ENCODE measurements around the gene CYFIP2. TPM values are rescaled to one million over a fixed set of nuclear protein-coding genes. Genes with fewer than 3 reads are reported as not detected.
A peak's percentile ranks its signal among the peaks of the same experiment; 100 is the strongest.

CYFIP2 gene
- total and polyA plus RNA-seq, 5 donors from 2014 or later, result 332 to 383 (median 357) TPM

- peaks cover 37% of the 10 kb centered on the region for H3K4me1 ChIP-seq (ENCODE audit: control insufficient read depth, insufficient read depth, low read length, poor library complexity, severe bottlenecking)
- peak; percentile 85 to 89 for ATAC-seq (ENCODE audit: low read depth in 2 of 2)
- Mint-ChIP-seq H3K4me1 (peaks cover 15 to 48% (median 38%) of the 10 kb centered on the region in 4 donors), H3K36me3 (peaks cover 46% of the 10 kb centered on the region), H3K27ac (peak overlapping the region; percentile 81 to 85 (median 83)), H3K4me3 (peak overlapping the region in 3 of 4 donors; percentile 17 to 43 (median 27)), H3K9me3 (no peaks in the 10 kb centered on the region), H3K27me3 (no peaks in the 10 kb centered on the region)
- no peak overlapping the region for H3K4me3 ChIP-seq (ENCODE audit: low read depth, low read length)
- H3K9me3 ChIP-seq (ENCODE audit: control insufficient read depth in 2 of 2, low read length in 2 of 2), result no peaks in the 10 kb centered on the region
- H3K27ac ChIP-seq (ENCODE audit: insufficient read depth, low read length, poor library complexity, severe bottlenecking), result peak overlapping the region; percentile 65
- peak; percentile 46 to 86 (median 66) for DNase-seq
- peaks cover 80% of the 10 kb centered on the region for H3K36me3 ChIP-seq (ENCODE audit: control insufficient read depth, insufficient read depth, low read length)
- no peaks in the 10 kb centered on the region for H3K27me3 ChIP-seq (ENCODE audit: control insufficient read depth, insufficient read depth, low read length)
Observed at GRCh38 chr5:157312492-157312891, 46.6 kb downstream of the CYFIP2 start.

GRCh38 chr5:157322581-157322980, 56.7 kb downstream of the CYFIP2 start:
- Histone ChIP-seq H3K4me3 (ENCODE audit: low read depth, low read length) (no peak overlapping the region), H3K4me1 (ENCODE audit: control insufficient read depth, insufficient read depth, low read length, poor library complexity, severe bottlenecking) (peaks cover 3% of the 10 kb centered on the region), H3K27me3 (ENCODE audit: control insufficient read depth, insufficient read depth, low read length) (no peaks in the 10 kb centered on the region), H3K27ac (ENCODE audit: insufficient read depth, low read length, poor library complexity, severe bottlenecking) (no peak overlapping the region), H3K36me3 (ENCODE audit: control insufficient read depth, insufficient read depth, low read length) (peaks cover 91% of the 10 kb centered on the region), H3K9me3 (ENCODE audit: control insufficient read depth in 2 of 2, low read length in 2 of 2) (no peaks in the 10 kb centered on the region)
- DNase-seq, result no peak
- ATAC-seq (ENCODE audit: low read depth in 2 of 2), result no peak
- H3K4me1 Mint-ChIP-seq, result peaks cover under 1 to 14% (median 12%) of the 10 kb centered on the region in 4 donors
- no peaks in the 10 kb centered on the region for H3K27me3 Mint-ChIP-seq
- no peaks in the 10 kb centered on the region for H3K9me3 Mint-ChIP-seq
- peak overlapping the region in 2 of 3 donors; percentile 32 to 43 for H3K27ac Mint-ChIP-seq
- peaks cover 65% of the 10 kb centered on the region for H3K36me3 Mint-ChIP-seq
- H3K4me3 Mint-ChIP-seq, result no peak overlapping the region

GRCh38 chr5:157323107-157323706, 57.3 kb downstream of the CYFIP2 start:
- H3K27me3 ChIP-seq (ENCODE audit: control insufficient read depth, insufficient read depth, low read length), result no peaks in the 10 kb centered on the region
- peaks cover 9% of the 10 kb centered on the region for H3K4me1 ChIP-seq (ENCODE audit: control insufficient read depth, insufficient read depth, low read length, poor library complexity, severe bottlenecking)
- H3K9me3 ChIP-seq (ENCODE audit: control insufficient read depth in 2 of 2, low read length in 2 of 2), result no peaks in the 10 kb centered on the region
- Mint-ChIP-seq H3K27me3 (no peaks in the 10 kb centered on the region), H3K27ac (peak overlapping the region in 2 of 3 donors; percentile 32 to 43), H3K4me3 (no peak overlapping the region), H3K36me3 (peaks cover 65% of the 10 kb centered on the region), H3K4me1 (peaks cover 5 to 20% (median 17%) of the 10 kb centered on the region in 4 donors), H3K9me3 (no peaks in the 10 kb centered on the region)
- ATAC-seq (ENCODE audit: low read depth in 2 of 2) (no peak), DNase-seq (no peak)
- H3K27ac ChIP-seq (ENCODE audit: insufficient read depth, low read length, poor library complexity, severe bottlenecking), result no peak overlapping the region
- peaks cover 86% of the 10 kb centered on the region for H3K36me3 ChIP-seq (ENCODE audit: control insufficient read depth, insufficient read depth, low read length)
- H3K4me3 ChIP-seq (ENCODE audit: low read depth, low read length), result no peak overlapping the region

- Mint-ChIP-seq H3K27me3 (no peaks in the 10 kb centered on the region), H3K4me1 (peaks cover 10 to 30% (median 24%) of the 10 kb centered on the region in 4 donors), H3K9me3 (no peaks in the 10 kb centered on the region), H3K27ac (peak overlapping the region in 1 of 3 donors; percentile 69), H3K4me3 (peak overlapping the region in 1 of 4 donors; percentile 16), H3K36me3 (peaks cover 61% of the 10 kb centered on the region)
- Histone ChIP-seq H3K4me3 (ENCODE audit: low read depth, low read length) (no peak overlapping the region), H3K9me3 (ENCODE audit: control insufficient read depth in 2 of 2, low read length in 2 of 2) (no peaks in the 10 kb centered on the region), H3K27me3 (ENCODE audit: control insufficient read depth, insufficient read depth, low read length) (no peaks in the 10 kb centered on the region), H3K4me1 (ENCODE audit: control insufficient read depth, insufficient read depth, low read length, poor library complexity, severe bottlenecking) (peaks cover 20% of the 10 kb centered on the region), H3K36me3 (ENCODE audit: control insufficient read depth, insufficient read depth, low read length) (peaks cover 82% of the 10 kb centered on the region), H3K27ac (ENCODE audit: insufficient read depth, low read length, poor library complexity, severe bottlenecking) (no peak overlapping the region)
- DNase-seq (no peak), ATAC-seq (ENCODE audit: low read depth in 2 of 2) (no peak)
Observed at GRCh38 chr5:157324237-157324636, 58.3 kb downstream of the CYFIP2 start.

GRCh38 chr5:157326440-157327005, 60.6 kb downstream of the CYFIP2 start:
- peaks cover 22% of the 10 kb centered on the region for H3K4me1 ChIP-seq (ENCODE audit: control insufficient read depth, insufficient read depth, low read length, poor library complexity, severe bottlenecking)
- Mint-ChIP-seq H3K27ac (peak overlapping the region; percentile 45 to 68 (median 66)), H3K27me3 (no peaks in the 10 kb centered on the region), H3K4me3 (peak overlapping the region in 1 of 4 donors; percentile 44), H3K36me3 (peaks cover 67% of the 10 kb centered on the region), H3K4me1 (peaks cover 15 to 47% (median 27%) of the 10 kb centered on the region in 4 donors), H3K9me3 (no peaks in the 10 kb centered on the region)
- peaks cover 82% of the 10 kb centered on the region for H3K36me3 ChIP-seq (ENCODE audit: control insufficient read depth, insufficient read depth, low read length)
- ATAC-seq (ENCODE audit: low read depth in 2 of 2) (no peak), DNase-seq (no peak)
- no peaks in the 10 kb centered on the region for H3K27me3 ChIP-seq (ENCODE audit: control insufficient read depth, insufficient read depth, low read length)
- no peaks in the 10 kb centered on the region for H3K9me3 ChIP-seq (ENCODE audit: control insufficient read depth in 2 of 2, low read length in 2 of 2)
- no peak overlapping the region for H3K27ac ChIP-seq (ENCODE audit: insufficient read depth, low read length, poor library complexity, severe bottlenecking)
- no peak overlapping the region for H3K4me3 ChIP-seq (ENCODE audit: low read depth, low read length)

GRCh38 chr5:157327771-157328170, 61.8 kb downstream of the CYFIP2 start:
- Histone ChIP-seq H3K36me3 (ENCODE audit: control insufficient read depth, insufficient read depth, low read length) (peaks cover 82% of the 10 kb centered on the region), H3K4me1 (ENCODE audit: control insufficient read depth, insufficient read depth, low read length, poor library complexity, severe bottlenecking) (peaks cover 22% of the 10 kb centered on the region), H3K27ac (ENCODE audit: insufficient read depth, low read length, poor library complexity, severe bottlenecking) (peak overlapping the region; percentile 76), H3K4me3 (ENCODE audit: low read depth, low read length) (peak overlapping the region; percentile 0), H3K9me3 (ENCODE audit: control insufficient read depth in 2 of 2, low read length in 2 of 2) (no peaks in the 10 kb centered on the region), H3K27me3 (ENCODE audit: control insufficient read depth, insufficient read depth, low read length) (no peaks in the 10 kb centered on the region)
- DNase-seq (peak in 2 of 3 donors; percentile 46 to 66), ATAC-seq (ENCODE audit: low read depth in 2 of 2) (peak; percentile 54 to 58)
- Mint-ChIP-seq H3K27ac (peak overlapping the region; percentile 92 to 96 (median 93)), H3K4me3 (peak overlapping the region in 3 of 4 donors; percentile 51 to 73 (median 54)), H3K9me3 (no peaks in the 10 kb centered on the region), H3K27me3 (no peaks in the 10 kb centered on the region), H3K4me1 (peaks cover 15 to 47% (median 27%) of the 10 kb centered on the region in 4 donors), H3K36me3 (peaks cover 67% of the 10 kb centered on the region)

GRCh38 chr5:157328277-157328912, 62.5 kb downstream of the CYFIP2 start:
- peak; percentile 42 to 76 (median 65) for DNase-seq
- H3K9me3 ChIP-seq (ENCODE audit: control insufficient read depth in 2 of 2, low read length in 2 of 2), result no peaks in the 10 kb centered on the region
- Mint-ChIP-seq H3K4me3 (peak overlapping the region in 3 of 4 donors; percentile 51 to 73 (median 54)), H3K9me3 (no peaks in the 10 kb centered on the region), H3K27ac (peak overlapping the region; percentile 92 to 96 (median 93)), H3K36me3 (peaks cover 72% of the 10 kb centered on the region), H3K27me3 (no peaks in the 10 kb centered on the region), H3K4me1 (peaks cover 15 to 47% (median 29%) of the 10 kb centered on the region in 4 donors)
- peaks cover 82% of the 10 kb centered on the region for H3K36me3 ChIP-seq (ENCODE audit: control insufficient read depth, insufficient read depth, low read length)
- peak overlapping the region; percentile 0 for H3K4me3 ChIP-seq (ENCODE audit: low read depth, low read length)
- peak overlapping the region; percentile 76 for H3K27ac ChIP-seq (ENCODE audit: insufficient read depth, low read length, poor library complexity, severe bottlenecking)
- ATAC-seq (ENCODE audit: low read depth in 2 of 2), result peak; percentile 86 to 89
- no peaks in the 10 kb centered on the region for H3K27me3 ChIP-seq (ENCODE audit: control insufficient read depth, insufficient read depth, low read length)
- H3K4me1 ChIP-seq (ENCODE audit: control insufficient read depth, insufficient read depth, low read length, poor library complexity, severe bottlenecking), result peaks cover 22% of the 10 kb centered on the region
